ENCODE results near the gene ITSN1.

Gene ITSN1

GRCh38 chr21:33948096-33948950, 306.0 kb downstream of the ITSN1 start:
- TF ChIP-seq, protein P1, sequence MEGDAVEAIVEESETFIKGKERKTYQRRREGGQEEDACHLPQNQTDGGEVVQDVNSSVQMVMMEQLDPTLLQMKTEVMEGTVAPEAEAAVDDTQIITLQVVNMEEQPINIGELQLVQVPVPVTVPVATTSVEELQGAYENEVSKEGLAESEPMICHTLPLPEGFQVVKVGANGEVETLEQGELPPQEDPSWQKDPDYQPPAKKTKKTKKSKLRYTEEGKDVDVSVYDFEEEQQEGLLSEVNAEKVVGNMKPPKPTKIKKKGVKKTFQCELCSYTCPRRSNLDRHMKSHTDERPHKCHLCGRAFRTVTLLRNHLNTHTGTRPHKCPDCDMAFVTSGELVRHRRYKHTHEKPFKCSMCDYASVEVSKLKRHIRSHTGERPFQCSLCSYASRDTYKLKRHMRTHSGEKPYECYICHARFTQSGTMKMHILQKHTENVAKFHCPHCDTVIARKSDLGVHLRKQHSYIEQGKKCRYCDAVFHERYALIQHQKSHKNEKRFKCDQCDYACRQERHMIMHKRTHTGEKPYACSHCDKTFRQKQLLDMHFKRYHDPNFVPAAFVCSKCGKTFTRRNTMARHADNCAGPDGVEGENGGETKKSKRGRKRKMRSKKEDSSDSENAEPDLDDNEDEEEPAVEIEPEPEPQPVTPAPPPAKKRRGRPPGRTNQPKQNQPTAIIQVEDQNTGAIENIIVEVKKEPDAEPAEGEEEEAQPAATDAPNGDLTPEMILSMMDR (IDR thresholded peaks at IDR 0.05; ENCODE audit: insufficient read depth, low read length, poor library complexity, severe bottlenecking): no peak
- no peaks in the 10 kb centered on the region for H3K27me3 ChIP-seq (replicated peaks; ENCODE audit: control insufficient read depth, insufficient read depth, low read length)
- peak overlapping the region; percentile 37 for H3K4me3 ChIP-seq (replicated peaks; ENCODE audit: low read depth, low read length)
- no peaks in the 10 kb centered on the region for H3K36me3 ChIP-seq (ENCODE audit: control insufficient read depth, insufficient read depth, low read length)
- DNase-seq (ENCODE audit: extremely low read depth, insufficient read length): peak; percentile 82

DNA sequence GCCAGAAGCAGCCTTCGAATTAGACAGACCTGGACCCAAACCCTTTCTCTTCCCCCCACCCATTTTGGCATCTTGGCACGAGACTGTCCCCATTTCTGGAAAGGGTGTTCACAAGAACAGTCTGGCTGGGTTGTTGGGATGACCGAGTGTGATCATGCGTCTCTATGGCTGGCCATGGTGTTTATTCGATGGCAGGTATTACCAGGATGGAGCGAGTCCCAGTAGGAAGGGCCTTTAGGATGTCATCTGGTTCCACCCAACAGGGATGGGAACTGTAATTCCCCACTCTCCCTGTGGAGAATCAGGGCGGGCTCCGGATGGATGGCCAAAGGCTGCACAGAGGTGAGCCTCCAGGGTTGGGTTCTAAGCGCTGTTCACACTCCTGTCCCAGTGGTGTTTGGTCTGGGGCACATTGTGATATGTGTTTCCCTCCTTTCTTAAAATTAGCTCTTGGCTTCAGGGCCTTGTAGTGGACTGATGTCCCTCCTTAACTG, 306.7 kb downstream of the ITSN1 start:
- no peaks in the 10 kb centered on the region for H3K36me3 ChIP-seq (ENCODE audit: control insufficient read depth, insufficient read depth, low read length)
- TF ChIP-seq, protein P1 (IDR thresholded peaks at IDR 0.05; ENCODE audit: insufficient read depth, low read length, poor library complexity, severe bottlenecking): no peak
- DNase-seq (ENCODE audit: extremely low read depth, insufficient read length): no peak
- H3K27me3 ChIP-seq (replicated peaks; ENCODE audit: control insufficient read depth, insufficient read depth, low read length): no peaks in the 10 kb centered on the region
- H3K4me3 ChIP-seq (replicated peaks; ENCODE audit: low read depth, low read length): peak overlapping the region; percentile 41

All from GM06990 (cell line).